GM18867 (cell line): ENCODE results near the gene EHMT1.

Source experiments
- ATAC-seq: cut with Tn5 transposase; IDR thresholded peaks from one replicate; pipeline ENCODE4 v1.9.1; 2021; ENCODE audit warnings: mild to moderate bottlenecking, moderate library complexity; ENCODE audit not compliant: unreplicated experiment

EHMT1 gene

DNA sequence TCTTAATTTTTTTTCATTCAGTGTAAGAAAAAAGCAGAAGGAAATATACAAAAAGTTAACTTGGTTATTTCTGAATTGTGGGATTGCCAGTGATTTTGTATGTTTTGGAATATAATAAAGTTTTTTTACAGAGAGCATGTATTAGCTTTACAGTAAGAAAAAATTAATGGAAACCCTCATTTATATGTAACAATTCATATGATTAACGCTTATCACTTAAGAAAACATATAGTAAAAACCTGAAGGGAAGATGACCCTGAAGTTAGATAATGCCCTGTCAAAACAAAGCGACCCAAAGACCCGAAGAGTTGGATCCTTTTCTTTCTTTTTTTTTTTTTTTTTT is 52.4 kb downstream of the EHMT1 start:
- ATAC-seq: no peak

DNA sequence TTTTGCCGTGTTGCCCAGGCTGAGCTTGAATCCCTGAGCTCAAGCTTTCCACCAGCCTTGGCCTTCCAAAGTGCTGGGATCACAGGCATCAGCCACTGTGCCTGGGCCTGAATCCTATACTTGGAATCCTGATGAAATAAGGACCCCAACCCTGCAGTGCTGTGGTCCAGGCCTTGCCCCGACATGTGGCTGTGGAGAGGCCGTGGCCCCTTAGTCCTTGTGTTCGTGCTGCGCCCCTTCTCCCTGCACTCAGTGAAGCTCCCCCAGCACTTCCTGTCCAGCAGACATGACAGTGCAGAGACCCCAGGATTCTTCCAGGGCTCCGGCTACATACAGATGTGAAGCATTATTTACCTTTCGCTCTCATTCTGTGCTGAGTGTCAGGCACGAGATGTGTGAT is 52.9 kb downstream of the EHMT1 start:
- no peak for ATAC-seq

DNA sequence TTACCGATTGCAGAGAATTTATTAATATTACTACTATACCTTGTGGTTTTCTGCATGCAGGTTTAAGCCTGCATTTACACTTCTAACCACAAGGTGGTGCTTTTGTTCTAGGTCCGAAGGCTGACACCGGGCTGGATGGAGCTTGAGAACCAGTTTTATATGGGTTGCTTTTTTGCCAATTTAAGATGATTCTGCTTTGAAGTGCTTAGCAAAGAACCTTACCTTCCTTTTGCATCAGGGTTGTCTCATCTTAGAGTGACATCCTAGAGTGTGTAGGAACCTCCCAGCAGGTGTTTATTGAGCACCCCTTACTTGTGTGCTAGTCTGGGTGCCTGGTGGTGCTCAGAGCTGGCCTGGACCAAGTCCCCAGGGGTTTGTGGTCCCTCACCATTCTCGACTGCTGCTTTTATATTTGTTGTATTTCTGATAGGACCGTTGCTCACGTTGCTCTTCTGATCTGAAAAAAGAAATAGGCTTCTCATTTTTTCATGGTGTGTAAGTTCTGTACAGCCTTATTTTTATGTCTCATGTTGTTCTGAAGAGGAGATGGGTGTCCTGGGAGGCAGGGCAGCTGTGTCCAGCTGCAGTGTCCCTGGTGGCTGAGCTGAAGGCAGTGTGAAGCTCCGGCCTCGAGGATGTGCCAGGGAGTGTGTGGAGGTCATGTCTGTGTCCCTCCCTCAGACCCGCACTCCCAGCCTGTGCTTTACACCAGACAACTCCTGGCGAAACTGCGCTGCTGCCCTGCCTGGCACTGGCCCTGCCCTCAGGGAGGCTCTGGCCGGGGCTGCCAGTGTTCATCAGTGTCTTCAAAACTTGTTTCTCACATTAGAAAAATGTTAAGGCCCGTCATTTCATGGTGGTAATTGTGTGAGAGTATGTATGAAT is 54.3 kb downstream of the EHMT1 start:
- peak; percentile 71 for ATAC-seq

DNA sequence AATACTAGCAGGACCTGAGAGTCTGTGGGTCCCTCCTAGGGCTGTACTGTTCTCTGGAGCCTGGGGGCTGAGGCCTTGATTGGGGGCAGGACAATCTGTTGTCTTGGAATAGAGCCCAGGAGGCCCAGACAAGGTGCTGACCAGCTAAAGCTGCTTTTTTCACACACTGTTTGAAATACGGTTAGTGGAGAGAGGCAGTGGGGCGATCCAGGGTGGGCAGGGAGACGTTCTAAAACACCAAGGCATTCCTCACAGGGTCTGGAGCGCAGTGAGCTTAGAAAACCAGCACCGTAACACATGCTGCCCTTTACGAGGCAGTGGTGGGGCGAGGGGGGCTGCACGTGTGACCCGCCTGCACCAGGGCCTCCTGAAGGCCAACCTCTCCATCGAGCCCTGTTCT is 55.1 kb downstream of the EHMT1 start:
- ATAC-seq: no peak

DNA sequence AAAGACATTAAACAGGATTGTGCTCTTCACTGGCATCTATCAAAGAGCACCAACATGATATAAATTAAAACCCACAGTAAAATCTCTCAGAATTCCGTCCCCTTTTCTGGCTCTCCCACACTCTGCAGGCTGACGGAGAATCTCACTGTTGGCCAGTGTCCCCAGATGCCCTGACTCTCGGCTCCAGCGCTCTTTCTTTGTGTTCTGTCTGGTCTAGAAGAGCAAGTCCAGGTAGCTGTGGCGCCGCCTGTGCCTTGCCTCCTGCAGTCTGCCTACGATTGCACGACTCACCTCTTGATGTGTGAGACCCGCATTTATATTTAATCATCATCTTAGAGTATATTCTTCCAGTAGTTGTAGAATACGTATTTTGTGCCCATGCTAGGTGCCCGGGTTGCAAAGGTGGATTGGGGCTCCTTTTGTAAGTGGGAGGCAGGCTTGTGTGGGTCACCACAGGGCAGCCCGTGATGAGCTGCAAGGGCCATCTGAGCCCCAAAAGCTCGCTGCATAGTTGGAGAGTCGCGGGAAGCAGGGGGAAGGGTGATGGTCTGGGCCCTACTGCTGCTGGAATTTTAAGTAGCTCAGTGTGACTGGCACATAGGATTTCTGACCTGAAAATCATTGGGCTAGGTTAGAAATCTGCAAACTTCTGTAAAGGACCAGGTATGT is 55.6 kb downstream of the EHMT1 start:
- ATAC-seq: no peak

DNA sequence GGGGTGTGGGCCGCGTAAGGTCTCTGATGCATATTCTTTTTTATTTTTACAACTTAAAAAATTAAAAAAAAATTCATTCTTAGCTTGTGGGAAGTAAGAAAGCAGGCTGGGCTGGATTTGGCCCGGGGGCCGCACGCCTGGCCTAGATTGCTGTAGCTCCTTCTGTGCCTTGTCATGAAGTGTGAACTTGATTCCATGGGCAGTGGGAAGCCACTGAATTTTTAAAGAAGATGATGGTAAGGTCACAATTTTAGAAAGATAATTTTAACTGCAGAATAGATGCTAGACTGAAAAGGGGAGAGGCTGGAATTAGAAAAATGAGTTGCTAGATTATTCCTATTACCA is 56.1 kb downstream of the EHMT1 start:
- no peak for ATAC-seq

DNA sequence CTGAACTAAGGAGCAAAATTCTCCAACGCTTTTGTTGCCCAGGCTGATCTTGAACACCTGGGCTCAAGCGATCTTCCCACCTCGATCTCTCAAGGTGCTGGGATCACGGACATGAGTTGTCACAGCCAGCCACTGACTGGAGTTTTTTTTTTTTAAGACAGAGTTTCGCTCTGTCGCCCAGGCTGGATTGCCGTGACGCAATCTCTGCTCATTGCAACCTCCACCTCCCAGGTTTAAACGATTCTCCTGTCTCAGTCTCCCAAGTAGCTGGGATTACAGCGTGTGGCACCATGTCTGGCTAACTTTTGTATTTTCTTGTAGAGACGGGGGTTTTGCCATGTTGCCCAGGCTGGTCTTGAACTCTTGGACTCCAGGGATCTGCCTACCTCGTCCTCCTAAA is 58.2 kb downstream of the EHMT1 start:
- ATAC-seq: no peak

DNA sequence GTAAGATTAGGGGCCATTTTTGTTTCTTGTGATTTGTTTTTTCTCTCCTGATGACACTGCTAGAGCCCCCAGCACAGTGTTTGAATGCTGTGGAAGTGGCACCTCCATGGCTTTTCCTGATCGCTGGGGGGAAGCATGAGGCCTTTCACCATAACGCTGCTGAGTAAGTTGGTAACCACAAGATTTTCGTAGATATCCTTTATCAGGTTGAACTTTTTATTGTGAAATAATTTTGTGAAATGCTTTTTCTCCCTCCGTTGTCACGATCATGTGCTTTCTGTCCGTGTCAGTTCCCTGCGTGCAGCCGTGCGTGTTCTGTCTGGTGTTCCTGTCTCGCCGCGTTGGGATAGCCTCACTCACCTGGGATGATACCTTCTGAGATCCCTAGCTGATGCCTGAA is 59.4 kb downstream of the EHMT1 start:
- ATAC-seq: no peak

DNA sequence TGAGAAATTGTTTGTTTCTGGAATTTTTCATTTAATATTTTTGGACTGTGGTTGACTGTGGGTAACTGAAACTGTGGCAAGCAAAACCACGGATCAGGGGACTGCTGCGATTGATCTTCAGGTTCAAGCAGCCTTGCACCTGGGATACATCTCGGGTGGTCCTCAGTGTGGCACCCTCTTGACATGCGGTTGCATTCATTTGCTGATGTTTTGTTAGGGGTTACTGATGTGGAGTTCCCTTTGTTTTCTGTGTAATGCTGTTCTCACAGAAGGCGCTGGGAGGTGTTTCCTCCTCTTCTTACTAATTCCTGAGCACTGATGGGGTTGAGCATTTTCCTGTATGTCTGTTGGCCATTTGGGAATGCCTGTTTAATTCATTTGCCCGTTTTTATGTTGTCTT is 60.4 kb downstream of the EHMT1 start:
- no peak for ATAC-seq

DNA sequence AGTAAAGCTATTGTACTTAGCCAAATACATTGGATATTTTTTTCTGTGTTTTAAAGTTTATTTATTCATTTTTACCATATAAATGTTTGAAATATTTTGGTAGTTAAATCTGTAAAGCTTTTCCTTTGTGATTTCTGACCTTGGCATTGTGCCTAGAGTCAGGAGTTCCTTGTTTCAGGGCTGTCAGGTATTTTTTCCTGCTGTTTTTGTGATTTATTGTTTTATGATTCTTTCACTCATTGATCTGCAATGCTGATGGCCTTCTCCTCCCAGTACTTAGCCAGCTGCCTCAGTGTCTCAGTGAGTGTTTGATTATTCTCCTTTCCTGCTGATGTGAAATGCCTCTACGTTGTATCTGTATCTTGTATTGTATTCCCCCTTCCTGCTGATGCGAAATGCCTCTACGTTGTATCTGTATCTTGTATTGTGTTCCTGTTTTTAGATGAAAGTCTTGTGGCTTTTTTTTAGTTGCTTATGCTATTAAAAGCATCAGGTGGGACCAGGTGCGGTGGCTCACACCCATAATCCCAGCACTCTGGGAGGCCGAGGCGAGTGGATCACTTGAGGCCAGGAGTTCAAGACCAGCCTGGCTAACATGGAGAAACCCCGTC is 61.0 kb downstream of the EHMT1 start:
- no peak for ATAC-seq

DNA sequence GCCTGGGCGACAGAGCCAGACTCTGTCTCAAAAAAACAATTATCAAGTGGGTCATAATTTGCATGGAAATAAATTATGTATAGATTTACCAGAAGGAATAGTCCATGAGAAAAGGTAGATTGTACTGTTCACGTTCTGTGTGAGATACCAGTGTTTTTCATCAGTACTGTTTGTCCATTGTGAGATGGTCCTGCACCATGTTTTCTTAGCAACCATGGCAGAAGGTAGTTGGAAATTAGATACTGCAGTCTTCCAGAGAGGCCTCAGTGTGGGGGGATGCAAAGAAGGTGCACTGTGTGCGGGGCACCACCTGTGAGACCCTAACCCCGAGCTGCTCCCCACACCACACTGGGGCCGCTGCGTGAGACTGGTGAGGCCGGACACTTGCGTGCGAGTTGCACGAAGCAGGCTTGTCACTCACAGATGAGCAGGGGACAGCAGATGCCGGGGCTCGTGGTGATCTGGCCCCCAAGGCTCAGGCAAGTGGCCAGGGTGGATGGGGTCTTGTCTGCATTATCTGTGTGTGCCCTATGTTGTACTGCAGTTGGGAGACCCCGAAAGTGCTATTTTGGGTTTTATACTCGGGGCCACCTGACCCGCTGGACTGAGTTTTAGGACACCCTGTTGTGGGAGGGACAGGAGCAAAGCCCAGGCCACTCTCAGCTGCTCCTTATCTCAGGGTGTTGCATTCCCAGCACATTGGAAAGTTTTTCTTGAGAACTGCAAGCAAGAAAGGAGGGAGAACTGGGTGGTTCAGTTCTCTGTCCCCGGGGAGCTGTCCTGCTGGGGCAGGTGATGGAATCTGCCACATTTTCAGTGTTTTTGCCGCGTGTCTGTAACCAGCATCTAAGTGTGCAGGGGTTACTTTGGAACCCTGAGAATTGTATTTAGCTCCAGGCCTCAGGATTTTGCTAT is 61.9 kb downstream of the EHMT1 start:
- no peak for ATAC-seq

DNA sequence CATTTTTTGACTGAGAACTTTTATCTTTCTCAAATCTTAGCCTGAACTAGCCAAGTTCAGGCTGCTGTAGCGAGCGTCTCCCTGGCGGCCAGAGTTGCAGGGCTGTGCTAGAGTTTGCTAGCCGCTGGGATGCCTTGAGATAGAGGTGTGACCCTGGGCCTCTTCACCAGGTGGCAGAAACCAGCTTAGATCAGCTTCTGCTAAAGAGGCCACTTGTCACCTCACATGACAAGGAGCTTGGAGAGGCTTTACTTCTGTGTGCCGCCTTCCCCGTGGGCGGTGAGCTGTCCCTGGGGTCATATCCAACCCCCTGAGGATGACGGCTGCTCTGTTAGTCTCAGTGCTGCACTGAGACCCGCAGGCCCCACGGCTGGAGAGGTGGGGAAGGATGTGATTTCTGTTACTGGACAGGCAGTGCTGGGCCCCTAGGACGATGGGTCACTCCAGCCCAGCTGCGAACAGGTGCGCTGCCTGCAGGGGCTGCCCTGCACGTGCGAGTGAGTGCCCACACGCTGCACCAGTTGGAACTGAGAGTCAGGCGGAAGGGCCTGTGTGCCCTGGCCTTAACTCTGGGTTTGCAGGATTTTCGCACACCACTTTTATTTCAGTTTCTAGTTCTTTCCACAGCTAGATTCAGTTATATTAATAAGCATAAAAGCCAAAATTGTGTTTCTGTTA is 63.8 kb downstream of the EHMT1 start:
- no peak for ATAC-seq

DNA sequence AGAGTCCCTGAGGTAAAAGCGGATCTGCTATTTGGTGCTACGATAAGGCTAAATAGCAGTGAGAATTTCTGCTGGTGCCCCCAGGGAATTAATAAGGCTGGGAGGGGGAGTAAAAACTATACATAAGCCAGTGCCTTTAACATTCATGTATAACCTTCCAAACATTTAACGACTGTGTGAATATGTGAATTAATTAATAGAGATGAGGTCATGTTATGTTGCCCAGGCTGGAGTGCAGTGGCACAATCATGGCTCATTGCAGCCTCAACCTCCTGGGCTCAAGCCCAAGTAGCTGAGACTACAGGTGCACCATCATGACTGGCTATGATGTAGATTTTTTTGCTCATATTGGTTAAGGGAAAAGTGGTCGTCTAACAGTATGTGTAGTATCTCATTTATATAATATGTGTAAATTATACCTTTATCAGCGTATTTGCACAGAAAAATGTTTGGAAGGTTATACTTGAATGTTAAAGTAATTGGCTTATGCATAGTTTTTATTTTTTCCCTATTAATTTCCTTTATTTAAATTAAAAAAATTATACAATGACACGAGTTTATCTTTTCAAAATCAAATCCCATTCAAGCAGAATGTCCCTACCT is 64.6 kb downstream of the EHMT1 start:
- ATAC-seq: no peak

DNA sequence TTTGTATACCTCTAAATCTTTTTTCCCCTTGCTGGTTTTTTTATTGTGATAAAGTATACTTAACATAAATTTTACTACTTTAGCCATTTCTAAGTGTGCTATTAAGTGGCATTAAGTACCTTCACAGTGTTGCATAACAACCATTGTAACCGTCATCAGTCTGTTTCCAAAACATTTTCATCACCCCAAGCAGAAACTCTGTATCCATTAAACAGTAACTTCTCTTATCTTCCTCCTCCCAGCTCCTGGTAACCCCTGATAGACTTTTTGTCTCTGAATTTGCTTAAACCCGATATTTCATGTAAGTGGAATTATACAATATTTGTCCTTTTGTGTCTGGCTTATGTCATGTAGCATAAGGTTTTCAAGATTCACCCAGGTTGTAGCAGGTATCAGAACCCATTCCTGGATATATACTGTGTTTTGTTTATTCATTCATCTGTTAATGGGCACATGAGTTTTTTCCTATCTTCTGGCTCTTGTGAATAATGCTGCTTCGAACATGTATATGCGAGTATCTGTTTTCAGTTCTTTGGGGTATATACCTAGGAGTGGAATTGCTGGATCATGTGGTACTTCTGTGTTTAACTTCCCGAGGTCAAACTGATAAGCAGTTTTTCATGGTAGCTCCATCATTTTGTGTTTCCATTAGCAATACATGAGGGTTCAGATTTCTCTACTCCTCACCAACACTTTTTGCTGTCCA is 66.4 kb downstream of the EHMT1 start:
- no peak for ATAC-seq

DNA sequence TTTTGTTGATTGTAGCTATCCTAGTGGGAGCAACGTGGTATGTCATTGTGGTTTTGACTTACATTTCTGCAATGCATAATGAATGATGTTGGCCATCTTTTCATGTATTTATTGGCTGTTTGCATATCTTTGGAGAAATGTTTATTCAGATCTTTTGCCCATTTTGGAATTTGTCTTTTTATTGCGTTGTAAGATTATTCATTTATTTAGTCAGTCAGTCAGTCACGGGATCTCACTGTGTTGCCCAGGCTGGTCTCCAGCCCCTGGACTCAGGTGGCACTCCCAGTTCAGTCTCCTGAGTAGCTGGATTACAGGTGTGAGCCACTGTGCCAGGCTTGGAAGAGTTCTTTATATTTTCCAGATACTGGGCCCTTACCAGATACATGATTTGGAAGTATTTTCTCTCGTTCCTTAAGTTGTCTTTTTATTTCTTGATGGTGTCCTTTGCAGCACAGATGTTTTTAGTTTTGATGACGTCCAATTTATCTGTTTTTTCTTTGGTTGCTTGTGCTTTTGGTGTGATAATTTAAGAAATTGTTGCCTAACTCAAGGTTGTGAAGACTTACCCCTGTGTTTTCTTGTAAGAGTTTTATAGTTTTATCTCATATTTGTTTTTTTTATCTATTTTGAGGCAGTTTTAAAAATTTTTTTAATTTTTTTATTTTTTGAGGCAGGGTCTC is 67.1 kb downstream of the EHMT1 start:
- ATAC-seq: no peak

DNA sequence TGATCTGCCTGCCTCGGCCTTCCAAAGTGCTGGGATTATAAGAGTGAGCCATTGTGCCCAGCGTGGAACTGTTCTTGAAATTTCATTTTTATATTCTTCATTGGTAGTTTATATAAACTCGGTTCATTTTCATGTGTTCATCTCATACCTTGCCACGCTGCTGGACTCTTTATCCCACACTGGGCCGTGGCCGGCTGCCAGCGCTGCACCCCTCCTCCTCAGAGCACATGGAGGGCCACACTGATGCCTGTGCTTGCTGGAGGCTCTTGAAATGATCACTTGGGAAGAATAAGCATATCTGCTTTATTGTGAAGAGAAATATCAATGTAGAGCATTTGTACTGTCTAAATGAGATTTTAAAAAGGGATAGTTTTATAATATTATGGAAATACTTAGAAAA is 69.5 kb downstream of the EHMT1 start:
- no peak for ATAC-seq

DNA sequence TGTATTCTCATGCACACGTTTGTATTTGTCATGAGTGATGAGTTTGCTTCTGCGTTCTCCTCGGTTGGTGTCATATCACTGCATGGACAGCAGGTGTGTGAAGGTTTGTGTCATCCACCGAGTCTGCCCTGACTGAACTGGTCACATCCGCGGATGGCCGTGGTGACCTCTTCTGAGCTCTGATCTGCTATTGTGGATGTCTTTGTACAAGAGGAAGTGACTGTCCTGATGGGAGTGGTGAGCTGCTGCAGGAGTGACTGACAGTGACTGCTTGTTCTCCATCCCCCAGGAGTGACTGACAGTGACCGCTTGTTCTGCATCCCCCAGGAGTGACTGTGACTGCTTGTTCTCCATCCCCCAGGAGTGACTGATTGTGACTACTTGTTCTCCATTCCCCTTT is 69.9 kb downstream of the EHMT1 start:
- no peak for ATAC-seq

DNA sequence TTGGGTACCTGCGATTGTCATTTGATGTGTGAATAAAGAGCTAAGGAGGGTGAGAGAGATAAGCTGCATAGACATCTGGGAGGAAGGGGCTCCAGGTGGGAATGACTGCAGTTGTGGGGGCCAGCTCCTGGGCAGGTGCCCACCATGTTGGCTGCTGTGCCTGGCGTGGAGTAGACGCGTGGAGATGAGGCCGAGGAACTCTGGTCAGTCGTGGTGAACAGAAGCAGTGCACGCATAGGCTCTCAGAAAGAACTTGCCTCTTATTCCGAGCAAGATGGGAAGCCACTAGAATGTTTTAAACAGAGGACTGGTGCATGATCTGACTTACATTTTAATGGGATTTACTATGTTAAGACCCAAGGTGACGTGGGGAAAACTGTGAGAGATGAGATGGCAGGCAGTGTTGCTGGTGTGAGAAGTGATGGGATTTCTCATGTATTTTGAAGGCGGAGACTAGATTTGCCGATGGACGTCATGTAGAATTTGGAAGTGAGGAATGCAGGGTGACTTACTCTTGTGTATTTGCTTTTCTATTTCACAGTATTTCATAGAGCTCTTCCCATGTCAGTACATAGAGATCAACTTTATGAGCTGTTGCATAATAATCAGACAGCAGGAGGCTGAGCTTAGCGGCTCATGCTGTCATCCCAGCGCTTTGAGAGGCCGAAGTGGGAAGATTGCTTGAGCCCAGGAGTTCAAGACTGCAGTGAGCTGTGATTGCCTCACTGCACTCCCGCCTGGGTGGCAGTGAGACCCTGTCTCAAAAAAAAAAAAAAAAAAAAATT is 71.1 kb downstream of the EHMT1 start:
- no peak for ATAC-seq
